SK-N-SH (cell line): Measurements from ENCODE around the gene TNRC6C. TPM values are rescaled to one million over a fixed set of nuclear protein-coding genes. Genes with fewer than 3 reads are reported as not detected.

ENCODE experiments used
- CTCF ChIA-PET: fragments of 300-600, 350-600 bp; formaldehyde crosslinking; extraction: SDS; loops from one replicate; lab custom pipeline; 2021; lab: Yijun Ruan, JAX
- POLR2A ChIA-PET: fragments of 350-600 bp; sonication (Branson Sonifier 250); formaldehyde crosslinking; extraction: SDS; loops from one replicate; lab custom pipeline; 2020; ENCODE audit warnings: antibody characterized with exemption, inconsistent platforms; lab: Yijun Ruan, JAX
- DNase-seq: peaks from one replicate; pipeline ENCODE4 v3.0.0; 2012
- H2AFZ ChIP-seq: fragments of 200-600 bp; sonication (generic); 2 replicates; pipeline ENCODE4 v1.8.1; 2016; ENCODE audit warnings: antibody characterized with exemption, mild to moderate bottlenecking, low read depth
- H3F3A ChIP-seq: fragments of 200-600 bp; sonication (generic); replicated peaks from 2 replicates; pipeline ENCODE3; 2016; ENCODE audit warnings: antibody characterized with exemption, mild to moderate bottlenecking; ENCODE audit not compliant: insufficient read depth
- H3K27ac ChIP-seq, 2 experiments: fragments of 200-500 bp in 1 of 2; fragments of 200-600 bp in 1 of 2; sonication (Bioruptor generic) in 1 of 2; sonication (generic), shearing (Covaris generic) in 1 of 2; 2 replicates each; pipeline versions ENCODE4 v1.5.1 to v1.6.1; 2014 to 2016; ENCODE audit warnings: low read depth in 2 of 2, inconsistent platforms in 1 of 2, low read length in 1 of 2, mild to moderate bottlenecking in 1 of 2, mixed read lengths in 1 of 2
- H3K27me3 ChIP-seq: fragments of 200-600 bp; sonication (generic), shearing (Covaris generic); 2 replicates; pipeline ENCODE4 v1.6.1; 2016; ENCODE audit warnings: mixed run types; ENCODE audit not compliant: insufficient read depth
- H3K36me3 ChIP-seq, 2 experiments: fragments of 200-500 bp in 1 of 2; fragments of 200-600 bp in 1 of 2; sonication (Bioruptor generic) in 1 of 2; sonication (generic) in 1 of 2; replicated peaks in 1 of 2; 2 replicates each; pipeline versions ENCODE3 to v1.5.1; 2014 to 2016; ENCODE audit warnings: low read length in 1 of 2, mild to moderate bottlenecking in 1 of 2; ENCODE audit not compliant: insufficient read depth in 2 of 2, control insufficient read depth in 1 of 2
- H3K4me1 ChIP-seq, 2 experiments: fragments of 200-500 bp in 1 of 2; fragments of 200-600 bp in 1 of 2; sonication (Bioruptor generic) in 1 of 2; sonication (generic), shearing (Covaris generic) in 1 of 2; 2 replicates each; pipeline versions ENCODE4 v1.5.1 to v1.6.1; 2014 to 2016; ENCODE audit warnings: low read depth in 1 of 2, low read length in 1 of 2, mixed run types in 1 of 2; ENCODE audit not compliant: insufficient read depth in 2 of 2, control insufficient read depth in 1 of 2
- H3K4me2 ChIP-seq: fragments of 200-600 bp; sonication (generic), shearing (Covaris generic); 2 replicates; pipeline ENCODE4 v1.6.1; 2017; ENCODE audit warnings: mixed run types
- H3K4me3 ChIP-seq, 2 experiments: fragments of 200-500 bp in 1 of 2; fragments of 200-600 bp in 1 of 2; sonication (Bioruptor generic) in 1 of 2; sonication (generic), shearing (Covaris generic) in 1 of 2; 2 replicates each; pipeline versions ENCODE4 v1.5.1 to v1.8.1; 2014 to 2016; ENCODE audit warnings: low read depth in 2 of 2, inconsistent platforms in 1 of 2, low read length in 1 of 2, mild to moderate bottlenecking in 1 of 2, mixed read lengths in 1 of 2, moderate library complexity in 1 of 2
- H3K79me2 ChIP-seq: fragments of 200-600 bp; sonication (generic); 2 replicates; pipeline ENCODE4 v1.8.1; 2017; ENCODE audit warnings: mild to moderate bottlenecking; ENCODE audit not compliant: insufficient read depth
- H3K9ac ChIP-seq: fragments of 200-600 bp; sonication (generic); 2 replicates; pipeline ENCODE4 v1.6.1; 2017; ENCODE audit warnings: mixed run types
- H3K9me2 ChIP-seq: fragments of 200-600 bp; sonication (generic); 2 replicates; pipeline ENCODE4 v1.6.1; 2017; ENCODE audit warnings: mixed run types
- H3K9me3 ChIP-seq: fragments of 200-600 bp; sonication (generic); 2 replicates; pipeline ENCODE4 v1.6.1; 2017; ENCODE audit warnings: mixed run types, mild to moderate bottlenecking, moderate library complexity
- H4K20me1 ChIP-seq: fragments of 200-600 bp; sonication (generic); 2 replicates; pipeline ENCODE4 v1.6.1; 2017; ENCODE audit warnings: mild to moderate bottlenecking, mixed run types; ENCODE audit not compliant: insufficient read depth
- EP300 ChIP-seq, 2 experiments: IDR thresholded peaks; 2 replicates each; pipeline versions ENCODE4 v1.4.0 to v1.6.1; 2012; ENCODE audit warnings: borderline replicate concordance in 1 of 2, low read depth in 1 of 2, low read length in 1 of 2
- FOSL2 ChIP-seq: IDR thresholded peaks from 2 replicates; pipeline ENCODE4 v1.4.0; 2012; ENCODE audit warnings: low read depth, mild to moderate bottlenecking, moderate library complexity, borderline replicate concordance
- FOXJ3 ChIP-seq: sonication (generic); formaldehyde crosslinking; IDR thresholded peaks from 2 replicates; pipeline ENCODE4 v1.5.1; 2020; ENCODE audit warnings: mild to moderate bottlenecking, missing genetic modification reagents
- FOXM1 ChIP-seq: IDR thresholded peaks from 2 replicates; pipeline ENCODE4 v1.4.0; 2012; ENCODE audit warnings: low read depth, mild to moderate bottlenecking
- GABPA ChIP-seq: IDR thresholded peaks from 2 replicates; pipeline ENCODE4 v1.4.0; 2012; ENCODE audit warnings: low read depth, mild to moderate bottlenecking
- GATA2 ChIP-seq: sonication (generic); formaldehyde crosslinking; IDR thresholded peaks from 2 replicates; pipeline ENCODE4 v1.5.0; 2020; ENCODE audit warnings: mild to moderate bottlenecking, missing genetic modification reagents
- IRF3 ChIP-seq: fragments of 150-350 bp; IDR thresholded peaks from 2 replicates; pipeline ENCODE4 v1.6.1; 2016; ENCODE audit warnings: mild to moderate bottlenecking, low read depth, low read length
- JUND ChIP-seq: IDR thresholded peaks from 2 replicates; pipeline ENCODE4 v1.4.0; 2012
- MXI1 ChIP-seq: IDR thresholded peaks from 2 replicates; pipeline ENCODE4 v1.6.1; 2012; ENCODE audit warnings: mild to moderate bottlenecking, low read depth, low read length, improper control_type of control experiment
- RCOR1 ChIP-seq: fragments of 150-350 bp; IDR thresholded peaks from 2 replicates; pipeline ENCODE4 v1.6.1; 2017; ENCODE audit warnings: antibody characterized with exemption, low read length
- REST ChIP-seq: IDR thresholded peaks from 2 replicates; pipeline ENCODE4 v1.6.1; 2012; ENCODE audit warnings: mild to moderate bottlenecking, low read depth, low read length, moderate library complexity
- RFX5 ChIP-seq: IDR thresholded peaks from 2 replicates; pipeline ENCODE4 v1.6.1; 2012; ENCODE audit warnings: mild to moderate bottlenecking, improper control_type of control experiment, low read length
- RXRA ChIP-seq: IDR thresholded peaks from 2 replicates; pipeline ENCODE4 v1.4.0; 2012; ENCODE audit warnings: low read depth, mild to moderate bottlenecking, borderline replicate concordance
- SIN3A ChIP-seq: IDR thresholded peaks from 2 replicates; pipeline ENCODE4 v1.6.1; 2012; ENCODE audit warnings: low read depth, mild to moderate bottlenecking, low read length, moderate library complexity, borderline replicate concordance
- TAF1 ChIP-seq: IDR thresholded peaks from 2 replicates; pipeline ENCODE4 v1.6.1; 2012; ENCODE audit warnings: low read depth, mild to moderate bottlenecking, low read length, moderate library complexity, borderline replicate concordance
- TEAD4 ChIP-seq: IDR thresholded peaks from 2 replicates; pipeline ENCODE4 v1.4.0; 2012; ENCODE audit warnings: mild to moderate bottlenecking, borderline replicate concordance; ENCODE audit not compliant: insufficient read depth
- USF2 ChIP-seq: fragments of 150-350 bp; IDR thresholded peaks from 2 replicates; pipeline ENCODE4 v1.6.1; 2017; ENCODE audit warnings: antibody characterized with exemption, low read length, low read depth, borderline replicate concordance
- WGBS: methylation state at CpG from one replicate; pipeline ENCODE4 v1.1.6; 2017; ENCODE audit warnings: low lambda C conversion rate; 5-methylcytosine and 5-hydroxymethylcytosine counted together
- polyA plus RNA-seq, 3 experiments: library from polyadenylated mRNA; depleted of rRNA; stranded (reverse); fragments of >200 nt; gene quantifications; 2 replicates each; pipeline ENCODE4 v1.2.3, GENCODE V29; 2012
- TF ChIP-seq, protein P1 (sequence below): IDR thresholded peaks from 2 replicates; pipeline ENCODE4 v1.4.0; 2012; ENCODE audit warnings: low read depth, borderline replicate concordance

Gene TNRC6C
- polyA plus RNA-seq, 1 of the 3 experiments (the other 2 are of a cell fraction), result 2.2 TPM

- no peak overlapping the region for H3K27ac ChIP-seq
- peaks cover 4 to 26% of the 10 kb centered on the region in 2 experiments for H3K36me3 ChIP-seq
- H3K4me1 ChIP-seq, result peaks cover 0 to 8% of the 10 kb centered on the region in 2 experiments; a peak in 1 of 4 replicates
- H3K9me3 ChIP-seq, result no peaks in the 10 kb centered on the region
- ChIA-PET POLR2A (no interaction called here), CTCF (interaction anchor here (1.2 to 7.7 kb wide), 6 partner anchors 14 to 141 kb away, joined by 3 to 100 read pairs (median 9); partner anchors contain the start of genes AFMID, TK1, TMC6 and TMC8)
- peaks cover 12% of the 10 kb centered on the region for H3F3A ChIP-seq
- H3K4me3 ChIP-seq, result no peak overlapping the region
- DNase-seq, result no peak
- H4K20me1 ChIP-seq, result no peaks in the 10 kb centered on the region
- no peaks in the 10 kb centered on the region for H3K9me2 ChIP-seq
- 0 out of 2 replicates have a peak, but pooled peaks cover 6% of the 10 kb centered on the region for H3K27me3 ChIP-seq
- H2AFZ ChIP-seq, result no peak overlapping the region
- no peak overlapping the region for H3K9ac ChIP-seq
- 95% methylated on average over 8 of the region's 9 CpGs for WGBS
- H3K79me2 ChIP-seq, result no peaks in the 10 kb centered on the region
- TF ChIP-seq FOSL2 (no peak), RCOR1 (no peak), TAF1 (no peak), FOXJ3 (CRISPR knock-in tag) (no peak), SIN3A (no peak), FOXM1 (no peak), USF2 (no peak), RXRA (no peak), TEAD4 (no peak), GABPA (no peak), REST (no peak), MXI1 (no peak), RFX5 (no peak), IRF3 (no peak), JUND (no peak), GATA2 (CRISPR knock-in tag) (no peak), EP300 (IDR thresholded peaks at IDR 0.05; ENCODE audit: borderline replicate concordance in 1 of 2, low read depth in 1 of 2, low read length in 1 of 2) (no peak)
- TF ChIP-seq, protein P1, sequence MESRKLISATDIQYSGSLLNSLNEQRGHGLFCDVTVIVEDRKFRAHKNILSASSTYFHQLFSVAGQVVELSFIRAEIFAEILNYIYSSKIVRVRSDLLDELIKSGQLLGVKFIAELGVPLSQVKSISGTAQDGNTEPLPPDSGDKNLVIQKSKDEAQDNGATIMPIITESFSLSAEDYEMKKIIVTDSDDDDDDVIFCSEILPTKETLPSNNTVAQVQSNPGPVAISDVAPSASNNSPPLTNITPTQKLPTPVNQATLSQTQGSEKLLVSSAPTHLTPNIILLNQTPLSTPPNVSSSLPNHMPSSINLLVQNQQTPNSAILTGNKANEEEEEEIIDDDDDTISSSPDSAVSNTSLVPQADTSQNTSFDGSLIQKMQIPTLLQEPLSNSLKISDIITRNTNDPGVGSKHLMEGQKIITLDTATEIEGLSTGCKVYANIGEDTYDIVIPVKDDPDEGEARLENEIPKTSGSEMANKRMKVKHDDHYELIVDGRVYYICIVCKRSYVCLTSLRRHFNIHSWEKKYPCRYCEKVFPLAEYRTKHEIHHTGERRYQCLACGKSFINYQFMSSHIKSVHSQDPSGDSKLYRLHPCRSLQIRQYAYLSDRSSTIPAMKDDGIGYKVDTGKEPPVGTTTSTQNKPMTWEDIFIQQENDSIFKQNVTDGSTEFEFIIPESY, result no peak
- H3K4me2 ChIP-seq, result no peak overlapping the region
Measured at GRCh38 chr17:78109489-78109761, 150.9 kb downstream of the TNRC6C start.
